NCI-H2171 (cell line): ENCODE measurements around the gene S1PR4.
"Not testable (repeated sequence)": the region's sequence is repeated elsewhere in the genome, so short reads cannot be mapped to it uniquely, and the experiment has no call there.

Source experiments
- DNase-seq: peaks from one replicate; lab custom pipeline; 2025; lab: John Stamatoyannopoulos, UW

Gene S1PR4

DNA sequence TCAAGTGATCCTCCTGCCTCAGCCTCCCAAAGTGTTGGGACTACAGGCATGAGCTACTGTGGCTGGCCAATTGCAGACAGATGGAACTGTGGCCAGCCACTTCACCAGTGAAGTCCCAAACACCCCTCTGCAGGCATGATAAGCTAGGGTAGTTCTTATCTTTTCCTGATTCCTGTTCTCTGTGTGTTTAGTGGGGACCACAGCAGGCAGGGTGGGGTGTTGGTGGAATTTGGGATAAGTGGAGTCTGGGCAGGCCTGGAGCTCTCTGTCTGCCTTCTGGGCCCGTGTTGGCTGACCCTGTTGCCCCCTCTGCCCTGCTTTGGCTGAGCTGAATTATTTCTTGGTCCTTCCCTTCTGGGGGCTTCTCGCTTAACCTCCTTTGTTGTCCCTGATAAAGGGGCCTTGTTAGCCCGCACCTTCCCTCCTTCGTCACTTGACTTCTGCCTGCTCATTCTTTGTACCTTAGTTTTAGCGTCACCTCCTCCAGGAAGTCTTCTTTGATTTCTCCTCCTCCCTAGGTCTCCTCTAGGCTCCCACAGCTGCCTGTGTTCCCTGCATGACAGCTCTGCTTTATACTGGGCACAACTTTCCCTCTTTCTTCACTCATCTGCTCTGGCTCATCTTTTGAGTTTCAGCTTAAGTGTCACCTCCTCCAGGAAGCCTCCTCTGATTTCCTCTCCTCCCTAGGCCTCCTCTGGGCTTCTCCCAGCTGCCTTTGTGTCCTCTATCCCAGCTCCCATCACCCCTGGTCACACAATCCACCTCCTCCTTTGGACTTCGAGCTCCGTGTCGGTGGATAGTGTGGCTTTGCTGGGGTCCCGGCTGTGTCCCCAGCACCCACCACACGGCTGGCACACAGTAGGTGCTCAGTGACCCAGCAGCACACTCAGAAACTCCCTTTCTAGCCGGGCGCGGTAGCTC, 5.4 kb downstream of the S1PR4 start:
- DNase-seq: no peak

- peak; percentile 73 for DNase-seq
These were observed 6.4 kb downstream of the S1PR4 start for GRCh38 chr19:3184847-3185460.

DNA sequence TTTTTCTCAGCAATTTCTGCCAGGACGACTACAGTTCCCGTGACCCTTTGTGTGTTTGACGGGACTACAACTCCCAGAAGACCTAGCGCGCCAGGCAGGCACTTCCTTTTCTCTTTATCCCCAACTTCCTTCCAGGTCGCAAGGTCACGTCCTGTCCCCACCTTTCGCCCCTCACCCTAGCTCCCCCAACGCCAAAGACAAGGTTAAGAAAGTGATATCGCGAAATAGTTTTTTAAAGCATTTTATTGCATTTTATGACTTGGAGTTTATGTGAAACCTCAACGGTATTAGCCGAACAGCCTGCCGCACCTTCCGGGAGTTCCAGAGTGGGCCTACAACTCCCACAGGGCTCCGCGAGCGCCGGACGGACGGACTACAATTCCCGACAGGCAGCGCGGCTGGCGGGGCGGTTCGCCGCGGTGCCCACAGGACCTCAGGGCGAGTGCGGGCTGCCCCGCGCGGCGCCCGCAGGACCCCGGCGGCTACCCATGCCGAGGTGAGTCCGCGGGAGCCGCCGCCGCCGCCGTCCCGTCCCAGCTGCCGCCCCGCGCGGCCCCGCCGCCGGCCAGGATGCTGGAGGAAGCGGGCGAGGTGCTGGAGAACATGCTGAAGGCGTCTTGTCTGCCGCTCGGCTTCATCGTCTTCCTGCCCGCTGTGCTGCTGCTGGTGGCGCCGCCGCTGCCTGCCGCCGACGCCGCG, 7.0 kb downstream of the S1PR4 start, which contains the start of gene NCLN:
Gene NCLN, plus strand, starts transcription at position 470 of the 699 bp plus-strand sequence. Its CDS starts 101 bp downstream, at position 571.
- peak; percentile 89 for DNase-seq

- DNase-seq: no peak
These were observed 7.7 kb downstream of the S1PR4 start for GRCh38 chr19:3186160-3186688.

DNA sequence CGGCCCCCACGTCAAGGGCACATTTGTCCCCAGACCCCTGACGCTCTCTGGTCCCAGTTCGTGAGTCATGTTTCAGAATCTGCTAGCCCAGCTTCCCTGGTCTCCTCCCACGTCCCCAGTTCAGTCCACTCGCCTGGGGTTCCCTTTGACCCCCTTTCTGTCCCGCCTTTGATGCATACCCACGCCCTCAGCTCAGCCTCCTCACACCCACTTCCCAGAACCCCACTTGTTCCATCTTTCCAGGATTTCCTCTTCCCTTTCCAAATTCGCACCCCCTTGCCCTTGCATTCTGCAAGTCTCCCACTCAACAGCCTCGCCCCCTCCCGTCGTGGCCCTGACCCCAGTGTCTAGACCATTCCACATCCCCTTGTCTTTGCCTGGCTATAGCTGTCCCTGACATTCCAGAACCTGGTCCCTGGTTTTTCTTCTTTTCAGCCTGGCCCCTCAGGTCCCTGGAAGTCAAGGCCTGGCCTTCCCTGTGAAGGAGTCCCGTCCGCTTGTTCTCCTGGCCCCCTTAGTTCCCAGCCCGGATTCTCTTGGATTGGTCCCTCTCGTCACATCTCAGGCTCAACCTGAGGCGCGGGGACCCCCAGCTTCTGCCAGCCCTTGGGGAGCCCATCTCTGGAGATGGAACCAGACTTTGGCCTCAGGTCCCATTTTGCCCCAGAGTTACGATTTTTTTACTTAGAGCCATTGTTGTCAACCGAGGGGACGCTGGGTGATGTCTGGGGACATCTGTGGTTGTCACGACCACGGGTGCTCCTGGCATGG, 8.5 kb downstream of the S1PR4 start:
- no peak for DNase-seq

- DNase-seq: no peak
These were observed 9.3 kb downstream of the S1PR4 start for GRCh38 chr19:3187662-3188511.

- DNase-seq: no peak
These were observed 10.3 kb downstream of the S1PR4 start for GRCh38 chr19:3188627-3189596.

- no peak for DNase-seq
These were observed 11.3 kb downstream of the S1PR4 start for GRCh38 chr19:3189702-3190469.

DNA sequence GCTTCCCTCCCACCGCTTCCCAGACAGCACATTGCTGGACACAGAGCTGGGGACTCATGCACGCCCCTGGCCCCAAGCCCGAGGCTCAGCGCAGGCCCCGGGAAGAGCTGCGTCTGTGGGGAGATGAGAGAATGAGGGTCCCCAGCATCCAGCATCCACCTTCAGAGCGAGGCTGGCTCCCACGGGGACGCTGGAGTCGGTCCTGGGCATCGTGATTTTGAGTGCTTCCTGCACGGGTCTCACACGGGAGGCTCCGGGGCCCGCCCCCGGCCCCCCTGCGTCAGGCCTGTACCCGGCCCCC, 11.9 kb downstream of the S1PR4 start:
- DNase-seq: no peak

- DNase-seq: no peak
These were observed 12.6 kb downstream of the S1PR4 start for GRCh38 chr19:3190921-3191805.

GRCh38 chr19:3191806-3192104, 13.2 kb downstream of the S1PR4 start:
- not testable (repeated sequence) for DNase-seq

DNA sequence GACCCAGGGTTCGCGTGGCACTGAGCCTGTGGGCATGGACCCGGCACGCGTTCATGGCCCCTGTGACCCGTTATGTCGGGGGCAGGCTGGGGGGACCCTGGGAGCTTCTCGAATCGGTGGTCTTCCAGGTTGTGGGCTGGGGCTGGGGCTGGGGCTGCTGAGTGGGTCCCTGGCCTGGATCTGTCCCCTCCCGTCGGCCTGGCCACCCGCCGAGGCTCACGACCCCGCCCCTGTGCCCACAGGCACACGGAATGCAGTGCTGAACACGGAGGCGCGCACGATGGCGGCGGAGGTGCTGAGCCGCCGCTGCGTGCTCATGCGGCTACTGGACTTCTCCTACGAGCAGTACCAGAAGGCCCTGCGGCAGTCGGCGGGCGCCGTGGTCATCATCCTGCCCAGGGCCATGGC, 13.7 kb downstream of the S1PR4 start:
- no peak for DNase-seq

DNA sequence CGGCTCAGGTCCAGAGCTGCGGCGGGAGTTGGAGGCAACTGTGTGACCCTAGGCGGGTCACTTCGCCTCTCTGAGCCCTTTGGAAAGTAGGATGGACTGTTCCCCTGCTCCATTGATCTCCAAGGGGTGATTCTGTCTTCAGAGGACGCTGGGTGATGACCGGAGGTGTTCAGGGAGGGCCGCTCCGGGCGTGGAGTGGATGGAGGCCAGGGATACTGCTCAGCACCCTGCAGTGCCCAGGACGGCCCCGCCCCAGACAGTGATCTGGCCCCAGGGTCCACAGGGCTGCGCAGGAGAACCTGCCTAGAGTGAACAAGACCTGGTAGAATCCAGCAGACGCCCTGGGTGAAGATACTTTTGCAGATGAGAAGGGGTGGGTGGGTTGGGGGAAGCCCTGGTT, 14.1 kb downstream of the S1PR4 start:
- no peak for DNase-seq

DNA sequence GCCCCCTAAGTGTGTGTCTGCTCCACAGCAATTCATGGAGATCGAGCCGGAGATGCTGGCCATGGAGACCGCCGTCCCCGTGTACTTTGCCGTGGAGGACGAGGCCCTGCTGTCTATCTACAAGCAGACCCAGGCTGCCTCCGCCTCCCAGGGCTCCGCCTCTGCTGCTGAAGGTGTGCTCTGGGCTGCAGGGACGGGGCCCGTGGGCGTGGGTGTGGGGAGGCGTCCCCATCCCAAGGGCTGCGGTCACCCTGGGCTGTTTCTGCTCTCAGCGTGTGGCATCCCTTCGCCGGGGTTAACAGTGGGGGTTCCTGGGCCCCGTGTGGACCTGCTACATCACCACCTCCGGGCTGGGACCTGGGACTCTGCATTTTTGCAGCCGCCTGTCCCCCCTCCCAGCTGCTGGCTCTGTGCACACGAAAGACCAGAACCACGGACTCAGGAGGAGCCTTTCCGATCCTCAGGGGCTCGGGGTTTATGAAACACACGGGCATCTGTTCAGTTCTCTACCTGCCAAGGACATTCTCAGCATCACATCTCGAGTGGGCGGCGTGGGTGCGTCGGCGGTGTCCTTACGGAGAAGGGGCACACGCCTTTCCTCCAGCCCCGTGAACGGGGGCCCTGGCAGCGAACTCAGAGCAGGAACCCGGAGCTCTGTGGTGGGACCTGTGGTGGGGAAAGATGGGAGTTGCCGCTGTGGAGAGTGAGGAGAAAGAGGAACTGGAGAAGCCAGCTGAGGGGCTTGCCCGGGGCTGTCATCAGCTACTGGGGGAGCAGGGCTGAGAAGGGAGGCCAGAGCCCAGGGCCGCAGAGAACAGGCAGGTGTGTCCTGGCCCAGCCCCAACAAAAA, 14.9 kb downstream of the S1PR4 start:
- DNase-seq: no peak

DNA sequence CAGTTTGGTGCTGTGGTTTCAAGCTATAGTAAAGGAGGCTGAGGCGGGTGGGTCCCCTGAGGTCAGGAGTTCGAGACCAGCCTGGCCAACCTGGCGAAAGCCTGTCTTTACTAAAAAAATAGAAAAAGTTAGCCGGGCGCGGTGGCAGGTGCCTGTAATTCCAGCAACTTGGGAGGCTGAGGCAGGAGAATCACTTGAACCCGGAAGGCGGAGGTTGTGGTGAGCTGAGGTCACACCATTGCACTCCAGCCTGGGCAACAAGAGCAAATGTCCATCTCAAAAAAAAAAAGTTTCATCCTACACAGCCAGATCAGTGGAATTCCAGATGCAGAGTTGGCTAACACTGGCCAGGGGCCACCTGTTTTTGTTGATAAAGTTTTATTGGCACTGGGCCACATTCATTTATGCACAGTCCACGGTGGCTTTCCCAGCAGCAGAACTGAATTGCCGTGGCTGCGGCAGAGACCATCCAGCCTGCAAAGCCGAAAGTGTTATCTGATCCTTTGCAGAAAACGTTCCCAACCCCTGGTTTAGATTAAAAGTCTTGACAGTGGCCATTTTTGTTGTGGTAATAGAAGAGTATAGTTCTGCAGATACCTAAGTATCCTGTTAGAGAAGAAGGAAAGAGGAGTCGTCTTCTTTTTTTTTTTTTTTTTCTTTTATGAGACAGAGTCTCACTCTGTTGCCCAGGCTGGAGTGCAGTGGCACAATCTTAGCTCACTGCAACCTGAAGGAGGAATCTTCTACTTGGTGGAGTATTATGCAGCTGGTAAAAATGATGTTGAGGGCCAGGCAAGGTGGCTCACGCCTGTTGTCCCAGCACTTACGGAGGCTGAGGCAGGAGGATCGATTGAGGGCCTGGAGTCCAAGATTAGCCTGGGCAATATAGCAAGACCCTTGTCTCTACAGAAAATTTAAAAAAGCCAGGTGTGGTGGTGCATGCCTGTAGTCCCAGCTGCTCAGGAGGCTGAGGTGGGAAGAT, 15.8 kb downstream of the S1PR4 start:
- no peak for DNase-seq
